ENCODE results near the gene KMT2A.

- no peak for TF ChIP-seq POLR2AphosphoS5 (IDR thresholded peaks at IDR 0.05)
- no peak for TF ChIP-seq POLR2A (IDR thresholded peaks at IDR 0.05)
Observed at GRCh38 chr11:118527109-118527508, 90.8 kb downstream of the KMT2A start, which contains the start of gene TTC36.
